Loucy (cell line): ENCODE measurements around the gene PLCL1.

Experiments
- CTCF ChIP-seq: fragments of 200-600 bp; sonication (generic); conservative IDR thresholded peaks from 2 replicates; pipeline ENCODE4 v1.5.1; 2014; ENCODE audit warnings: mild to moderate bottlenecking, antibody characterized with exemption, low read length
- EZH2phosphoT487 ChIP-seq: fragments of 200-600 bp; IDR thresholded peaks from 2 replicates; pipeline ENCODE4 v1.6.1; 2018; ENCODE audit warnings: antibody characterized with exemption, mild to moderate bottlenecking, moderate library complexity, borderline replicate concordance

GRCh38 chr2:197786010-197786877 is 18.1 kb upstream of the PLCL1 start:
- no peak for TF ChIP-seq CTCF
- TF ChIP-seq EZH2phosphoT487: no peak
